ENCODE measurements around the gene SPC24.
"Not testable (repeated sequence)": the region's sequence is repeated elsewhere in the genome, so short reads cannot be mapped to it uniquely, and the experiment has no call there.

SPC24 gene

DNA sequence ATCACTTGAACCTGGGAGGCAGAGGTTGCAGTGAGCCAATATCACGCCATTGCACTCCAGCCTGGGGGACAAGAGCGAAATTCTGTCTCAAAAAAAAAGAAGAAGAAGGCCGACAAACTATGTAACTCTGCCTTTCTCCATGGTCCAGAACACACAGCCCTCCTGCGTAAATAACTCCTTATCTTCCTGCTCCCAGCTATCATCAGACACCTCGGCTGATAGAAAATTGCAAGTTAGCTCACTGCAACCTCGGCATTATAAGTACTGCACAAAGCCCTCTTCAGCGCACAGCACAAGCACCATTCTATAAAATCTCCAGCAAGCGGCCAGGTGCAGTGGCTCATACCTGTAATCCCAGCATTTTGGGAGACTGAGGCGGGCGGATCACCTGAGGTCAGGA lies 51.9 kb downstream of the SPC24 start:
- peaks cover 97% of the 10 kb centered on the region for H3K36me3 ChIP-seq (ENCODE audit: control insufficient read depth, insufficient read depth, low read length)
- not testable (repeated sequence) for H3K27ac ChIP-seq (ENCODE audit: low read depth, low read length, severe bottlenecking); H3K4me3 ChIP-seq (ENCODE audit: extremely low read depth, insufficient read depth, low read length, poor library complexity, severe bottlenecking); H3K4me1 ChIP-seq (ENCODE audit: control insufficient read depth, insufficient read depth, low read length, poor library complexity, severe bottlenecking); H3K9me3 ChIP-seq (ENCODE audit: control insufficient read depth, low read length)
- WGBS, 2 experiments (ENCODE audit: insufficient coverage in 2 of 2) = 93 to 97% methylated on average over 5 to 7 of the region's 10 CpGs

GRCh38 chr19:11102944-11103343 lies 52.6 kb downstream of the SPC24 start:
- 96% methylated on average over 16 of the region's 16 CpGs for WGBS, 2 experiments (ENCODE audit: insufficient coverage in 2 of 2)
- Histone ChIP-seq H3K4me3 (ENCODE audit: extremely low read depth, insufficient read depth, low read length, poor library complexity, severe bottlenecking) (no peak overlapping the region), H3K36me3 (ENCODE audit: control insufficient read depth, insufficient read depth, low read length) (peaks cover 98% of the 10 kb centered on the region), H3K27ac (ENCODE audit: low read depth, low read length, severe bottlenecking) (peak overlapping the region; percentile 10), H3K4me1 (ENCODE audit: control insufficient read depth, insufficient read depth, low read length, poor library complexity, severe bottlenecking) (peaks cover 5% of the 10 kb centered on the region), H3K9me3 (ENCODE audit: control insufficient read depth, low read length) (no peaks in the 10 kb centered on the region)

DNA sequence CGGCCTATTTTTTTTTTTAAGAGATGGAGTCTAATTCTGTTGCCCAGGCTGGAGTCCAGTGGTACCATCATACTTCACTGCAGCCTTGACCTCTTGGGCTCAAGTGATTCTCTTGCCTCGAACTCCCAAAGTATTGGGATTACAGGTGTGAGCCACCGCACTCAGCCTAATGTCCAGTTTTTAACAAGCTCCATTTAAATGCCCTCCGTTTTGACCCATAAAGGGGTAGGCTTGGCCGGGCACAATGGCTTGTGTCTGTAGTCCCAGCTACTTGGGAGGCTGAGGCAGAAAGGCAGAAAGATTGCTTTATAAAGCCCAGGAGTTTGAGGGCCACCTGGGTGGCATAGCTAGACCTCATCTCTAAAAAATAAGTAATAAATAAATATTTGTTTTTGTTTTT lies 54.5 kb downstream of the SPC24 start:
- Histone ChIP-seq H3K36me3 (ENCODE audit: control insufficient read depth, insufficient read depth, low read length) (peaks cover 100% of the 10 kb centered on the region), H3K4me1 (ENCODE audit: control insufficient read depth, insufficient read depth, low read length, poor library complexity, severe bottlenecking) (peaks cover 14% of the 10 kb centered on the region), H3K9me3 (ENCODE audit: control insufficient read depth, low read length) (no peaks in the 10 kb centered on the region), H3K4me3 (ENCODE audit: extremely low read depth, insufficient read depth, low read length, poor library complexity, severe bottlenecking) (no peak overlapping the region), H3K27ac (ENCODE audit: low read depth, low read length, severe bottlenecking) (no peak overlapping the region)
- 90 to 98% methylated on average over 3 to 5 of the region's 5 CpGs for WGBS, 2 experiments (ENCODE audit: insufficient coverage in 2 of 2)

DNA sequence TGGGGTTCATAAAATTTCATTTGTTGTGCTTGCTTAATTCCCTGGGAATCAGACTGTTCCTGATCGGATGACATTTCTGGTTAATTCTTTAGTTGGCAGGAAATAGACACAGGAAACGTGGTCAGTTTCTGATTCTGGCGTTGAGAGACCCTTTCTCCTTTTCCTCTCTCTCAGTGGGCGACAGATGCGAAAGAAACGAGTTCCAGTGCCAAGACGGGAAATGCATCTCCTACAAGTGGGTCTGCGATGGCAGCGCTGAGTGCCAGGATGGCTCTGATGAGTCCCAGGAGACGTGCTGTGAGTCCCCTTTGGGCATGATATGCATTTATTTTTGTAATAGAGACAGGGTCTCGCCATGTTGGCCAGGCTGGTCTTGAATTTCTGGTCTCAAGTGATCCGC lies 55.5 kb downstream of the SPC24 start:
- H3K9me3 ChIP-seq (ENCODE audit: control insufficient read depth, low read length) = no peaks in the 10 kb centered on the region
- 96 to 99% methylated on average over 8 to 12 of the region's 12 CpGs for WGBS, 2 experiments (ENCODE audit: insufficient coverage in 2 of 2)
- H3K4me3 ChIP-seq (ENCODE audit: extremely low read depth, insufficient read depth, low read length, poor library complexity, severe bottlenecking) = no peak overlapping the region
- H3K4me1 ChIP-seq (ENCODE audit: control insufficient read depth, insufficient read depth, low read length, poor library complexity, severe bottlenecking) = peaks cover 20% of the 10 kb centered on the region
- no peak overlapping the region for H3K27ac ChIP-seq (ENCODE audit: low read depth, low read length, severe bottlenecking)
- H3K36me3 ChIP-seq (ENCODE audit: control insufficient read depth, insufficient read depth, low read length) = peaks cover 100% of the 10 kb centered on the region

DNA sequence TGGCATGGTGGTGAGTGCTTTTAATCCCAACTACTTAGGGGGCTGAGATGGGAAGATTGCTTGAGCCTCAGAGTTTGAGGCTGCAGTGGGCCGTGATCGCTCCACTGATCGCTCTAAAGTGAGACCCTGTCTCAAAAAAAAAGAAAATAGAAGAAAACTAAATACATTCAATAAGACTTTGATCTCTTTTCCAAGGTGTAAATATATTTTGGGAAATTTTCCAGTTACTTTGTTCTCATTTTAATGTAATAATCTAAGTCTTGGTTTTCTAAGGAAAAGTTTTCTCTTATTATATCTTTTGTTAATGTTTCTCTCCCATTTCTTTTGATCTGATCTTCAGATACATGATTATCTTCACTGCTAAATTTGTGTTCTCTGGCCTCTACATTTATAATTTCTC lies 56.7 kb downstream of the SPC24 start:
- Histone ChIP-seq H3K4me3 (ENCODE audit: extremely low read depth, insufficient read depth, low read length, poor library complexity, severe bottlenecking) (no peak overlapping the region), H3K36me3 (ENCODE audit: control insufficient read depth, insufficient read depth, low read length) (peaks cover 100% of the 10 kb centered on the region), H3K27ac (ENCODE audit: low read depth, low read length, severe bottlenecking) (peak overlapping the region; percentile 23), H3K4me1 (ENCODE audit: control insufficient read depth, insufficient read depth, low read length, poor library complexity, severe bottlenecking) (peaks cover 30% of the 10 kb centered on the region), H3K9me3 (ENCODE audit: control insufficient read depth, low read length) (no peaks in the 10 kb centered on the region)
- 100% methylated on average over 2 of the region's 3 CpGs; no CpG with 5 or more reads in 1 of the 2 experiments for WGBS, 2 experiments (ENCODE audit: insufficient coverage in 2 of 2)

GRCh38 chr19:11098327-11098726 lies 57.3 kb downstream of the SPC24 start:
- Histone ChIP-seq H3K4me3 (ENCODE audit: extremely low read depth, insufficient read depth, low read length, poor library complexity, severe bottlenecking) (no peak overlapping the region), H3K9me3 (ENCODE audit: control insufficient read depth, low read length) (no peaks in the 10 kb centered on the region), H3K27ac (ENCODE audit: low read depth, low read length, severe bottlenecking) (peak overlapping the region; percentile 23), H3K36me3 (ENCODE audit: control insufficient read depth, insufficient read depth, low read length) (peaks cover 100% of the 10 kb centered on the region), H3K4me1 (ENCODE audit: control insufficient read depth, insufficient read depth, low read length, poor library complexity, severe bottlenecking) (peaks cover 35% of the 10 kb centered on the region)
- no CpG with 5 or more reads among the region's 2 CpGs for WGBS, 2 experiments (ENCODE audit: insufficient coverage in 2 of 2)

- 91 to 97% methylated on average over 3 to 5 of the region's 6 CpGs for WGBS, 2 experiments (ENCODE audit: insufficient coverage in 2 of 2)
- H3K27ac ChIP-seq (ENCODE audit: low read depth, low read length, severe bottlenecking); H3K4me3 ChIP-seq (ENCODE audit: extremely low read depth, insufficient read depth, low read length, poor library complexity, severe bottlenecking); H3K9me3 ChIP-seq (ENCODE audit: control insufficient read depth, low read length): not testable (repeated sequence)
- peaks cover 100% of the 10 kb centered on the region for H3K36me3 ChIP-seq (ENCODE audit: control insufficient read depth, insufficient read depth, low read length)
- peaks cover 42% of the 10 kb centered on the region for H3K4me1 ChIP-seq (ENCODE audit: control insufficient read depth, insufficient read depth, low read length, poor library complexity, severe bottlenecking)
Measured at GRCh38 chr19:11097367-11097766, 58.2 kb downstream of the SPC24 start.

GRCh38 chr19:11096210-11096841 lies 59.3 kb downstream of the SPC24 start:
- 92 to 94% methylated on average over 5 to 7 of the region's 10 CpGs for WGBS, 2 experiments (ENCODE audit: insufficient coverage in 2 of 2)
- H3K4me3 ChIP-seq (ENCODE audit: extremely low read depth, insufficient read depth, low read length, poor library complexity, severe bottlenecking) = no peak overlapping the region
- H3K27ac ChIP-seq (ENCODE audit: low read depth, low read length, severe bottlenecking) = peak overlapping the region; percentile 36
- H3K9me3 ChIP-seq (ENCODE audit: control insufficient read depth, low read length) = no peaks in the 10 kb centered on the region
- peaks cover 42% of the 10 kb centered on the region for H3K4me1 ChIP-seq (ENCODE audit: control insufficient read depth, insufficient read depth, low read length, poor library complexity, severe bottlenecking)
- peaks cover 97% of the 10 kb centered on the region for H3K36me3 ChIP-seq (ENCODE audit: control insufficient read depth, insufficient read depth, low read length)
